ENCODE measurements around the gene LDLRAD4.

LDLRAD4 gene

DNA sequence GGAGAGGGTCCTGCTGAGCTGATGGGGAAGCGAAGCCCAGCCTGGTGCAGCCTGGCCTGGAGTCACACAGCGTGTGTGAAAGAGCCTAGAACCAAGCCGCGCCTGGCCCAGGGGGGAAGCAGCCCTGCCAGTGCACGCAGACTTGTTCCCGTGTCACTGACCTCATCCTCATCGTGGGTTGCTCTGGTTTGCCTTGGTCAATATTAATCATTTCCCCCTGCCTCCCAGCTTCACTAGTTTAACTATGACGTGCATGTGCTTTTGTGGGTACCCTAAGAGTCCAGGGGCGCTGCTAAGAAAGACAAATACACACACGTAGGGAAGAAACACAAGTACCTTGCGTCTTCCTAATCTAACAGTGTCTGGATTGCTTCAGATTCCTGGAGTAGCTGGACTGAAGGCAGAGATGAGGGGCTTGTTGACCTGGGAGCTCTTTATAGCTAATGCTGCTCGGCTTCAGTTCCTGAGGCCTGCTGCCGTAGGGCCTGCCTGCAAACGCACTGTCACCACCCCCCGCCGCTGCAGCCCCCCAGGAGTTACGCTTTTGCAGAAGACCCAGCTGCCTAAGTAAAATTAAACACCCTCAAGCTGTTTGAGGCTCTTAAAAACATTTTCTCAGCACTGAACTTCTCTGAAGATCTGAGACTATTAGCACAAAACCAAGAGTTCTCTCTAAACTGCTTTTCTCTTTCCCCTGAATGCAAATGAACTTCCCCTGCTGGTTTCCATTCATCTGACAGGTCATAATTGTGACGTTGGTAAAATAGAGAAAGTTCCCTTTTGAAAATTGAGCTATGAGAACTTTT lies 348.6 kb downstream of the LDLRAD4 start:
- peak; percentile 35 to 83 for DNase-seq

GRCh38 chr18:13568443-13569392 lies 350.2 kb downstream of the LDLRAD4 start:
- peak; percentile 20 to 66 for DNase-seq

GRCh38 chr18:13570216-13570615 lies 351.7 kb downstream of the LDLRAD4 start:
- DNase-seq = no peak

DNA sequence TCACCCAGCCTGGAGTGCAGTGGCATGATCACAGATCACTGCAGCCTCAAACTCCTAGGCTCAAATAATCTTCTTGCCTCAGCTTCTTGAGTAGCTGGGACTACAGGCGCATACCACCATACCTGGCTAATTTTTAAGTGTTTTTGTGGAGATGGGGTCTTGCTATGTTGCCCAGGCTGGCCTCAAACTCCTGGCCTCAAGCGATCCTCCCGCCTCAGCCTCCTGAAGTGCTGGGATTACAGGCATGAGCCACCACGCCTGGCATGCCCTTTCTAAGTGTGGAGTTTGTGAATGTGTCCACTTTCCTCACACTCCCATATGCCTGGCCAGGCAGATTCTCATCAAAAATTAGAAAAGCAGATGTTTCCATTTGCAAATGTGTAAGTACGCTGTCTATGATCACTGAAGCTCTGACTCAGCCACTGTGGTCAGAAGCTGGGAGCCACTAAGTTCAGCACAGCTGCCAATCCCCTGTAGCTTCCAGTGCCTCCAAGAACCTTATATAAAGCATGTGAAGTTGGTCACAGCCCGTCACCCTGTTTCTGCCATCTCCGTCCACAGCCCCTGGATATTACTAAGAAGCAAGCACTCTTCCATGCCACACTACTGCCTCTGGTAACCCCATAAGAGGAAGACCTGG lies 352.4 kb downstream of the LDLRAD4 start:
- no peak for DNase-seq

DNA sequence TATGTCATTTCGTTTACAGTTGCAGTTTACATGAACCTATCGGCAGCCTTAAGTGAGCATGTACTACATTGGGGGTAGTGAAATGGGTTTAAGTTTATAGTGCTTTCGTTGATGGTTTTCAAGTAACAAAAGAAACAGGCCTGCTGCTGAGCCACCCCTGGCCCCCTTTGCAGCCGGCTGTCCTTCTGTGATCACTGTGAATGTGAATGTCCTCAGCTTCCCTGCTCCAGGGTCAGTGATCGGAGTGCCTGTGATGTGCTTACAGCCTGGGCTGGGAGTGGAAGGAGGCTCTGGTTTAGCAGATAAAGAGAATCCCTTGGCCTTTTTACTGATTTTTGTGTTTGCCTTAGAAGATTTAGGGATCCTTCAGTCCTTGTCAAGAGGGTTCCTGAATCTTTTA lies 353.6 kb downstream of the LDLRAD4 start:
- no peak for DNase-seq

DNA sequence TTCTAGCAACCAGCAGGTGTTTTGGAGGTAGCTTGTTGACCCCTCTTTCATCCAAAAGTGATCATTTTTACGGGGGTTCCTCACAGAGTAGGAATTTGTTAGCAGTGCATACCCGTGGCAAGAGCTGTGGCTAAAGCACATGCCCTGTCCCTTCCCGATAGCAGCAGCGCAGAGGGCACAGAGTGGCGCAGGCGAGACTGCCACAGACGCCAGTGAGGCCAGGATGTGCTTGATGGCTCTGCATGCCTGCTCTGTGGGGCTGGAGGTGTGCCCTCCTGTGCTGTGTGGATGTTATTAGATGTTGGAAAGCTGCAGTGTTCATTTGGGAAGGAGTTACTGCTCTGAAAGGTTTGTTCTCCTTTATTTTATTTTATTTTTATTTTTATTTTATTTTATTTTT lies 354.2 kb downstream of the LDLRAD4 start:
- no peak for DNase-seq

GRCh38 chr18:13573750-13574149 lies 355.2 kb downstream of the LDLRAD4 start:
- no peak for DNase-seq

DNA sequence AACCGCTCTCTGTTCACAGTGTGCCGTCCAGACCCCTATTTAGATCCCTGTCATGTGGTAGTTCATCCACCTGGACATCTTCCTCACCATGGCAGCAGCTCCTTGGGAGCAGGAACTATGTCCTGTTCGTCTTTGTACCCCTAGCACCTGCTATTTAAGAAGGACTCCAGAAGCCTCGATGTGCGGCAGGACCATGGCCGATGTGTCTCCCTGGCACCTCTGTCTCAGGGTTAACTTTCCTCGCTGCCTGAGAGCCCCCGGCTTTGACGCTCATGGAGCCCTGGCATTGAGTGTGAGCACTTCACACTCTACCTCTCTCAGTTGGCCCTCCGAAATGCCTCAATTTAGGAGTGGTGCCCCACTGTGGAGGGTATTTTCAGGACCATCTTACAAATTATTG lies 355.8 kb downstream of the LDLRAD4 start:
- DNase-seq = no peak

GRCh38 chr18:13574761-13575160 lies 356.2 kb downstream of the LDLRAD4 start:
- DNase-seq = no peak

DNA sequence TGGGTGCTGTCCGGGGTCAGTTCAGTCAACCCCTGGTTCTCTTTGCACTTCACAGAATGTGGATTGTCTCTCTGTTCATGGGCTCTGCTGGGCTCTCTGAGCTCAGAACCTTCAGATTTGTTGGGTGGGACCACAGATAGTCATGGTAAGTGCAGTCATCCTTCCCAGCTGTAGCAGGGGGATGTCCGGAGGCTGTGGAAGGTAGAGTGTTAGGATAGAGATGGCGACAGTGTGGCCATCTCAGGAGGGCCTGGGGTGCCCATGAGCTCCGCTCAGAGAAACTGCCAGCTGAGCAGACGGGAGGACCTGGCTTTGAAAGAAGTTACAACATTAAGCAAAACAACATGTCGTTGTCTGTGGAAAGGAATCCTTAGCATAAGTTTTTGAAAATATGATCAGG lies 358.0 kb downstream of the LDLRAD4 start:
- DNase-seq = no peak

GRCh38 chr18:13577091-13577697 lies 358.6 kb downstream of the LDLRAD4 start:
- DNase-seq = peak; percentile 7 to 46

- no peak for DNase-seq
Observed at GRCh38 chr18:13577781-13578180, 359.2 kb downstream of the LDLRAD4 start.

DNA sequence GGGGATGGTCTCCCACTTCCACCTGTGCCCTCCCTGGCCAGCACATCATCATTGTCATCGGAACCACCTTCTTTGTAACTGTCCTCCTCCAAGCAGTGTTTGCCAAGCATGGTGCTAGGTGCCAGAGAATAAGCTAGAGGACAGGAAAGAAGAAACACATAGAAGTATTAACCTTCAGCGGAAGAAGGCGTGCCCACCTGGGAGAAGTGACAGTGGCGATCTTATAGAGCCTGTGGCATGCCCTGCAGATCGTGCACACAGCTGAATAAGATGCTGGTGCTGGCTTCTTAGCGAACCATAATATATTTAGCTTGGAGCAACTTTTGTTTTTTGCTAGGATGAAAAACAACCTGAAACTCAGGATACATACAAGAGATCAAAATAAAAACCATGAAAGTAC lies 359.8 kb downstream of the LDLRAD4 start:
- no peak for DNase-seq

- no peak for DNase-seq
Observed at GRCh38 chr18:13579874-13580273, 361.3 kb downstream of the LDLRAD4 start.

- no peak for DNase-seq
Observed at GRCh38 chr18:13580351-13580750, 361.8 kb downstream of the LDLRAD4 start.

GRCh38 chr18:13580991-13581390 lies 362.4 kb downstream of the LDLRAD4 start:
- no peak for DNase-seq

DNA sequence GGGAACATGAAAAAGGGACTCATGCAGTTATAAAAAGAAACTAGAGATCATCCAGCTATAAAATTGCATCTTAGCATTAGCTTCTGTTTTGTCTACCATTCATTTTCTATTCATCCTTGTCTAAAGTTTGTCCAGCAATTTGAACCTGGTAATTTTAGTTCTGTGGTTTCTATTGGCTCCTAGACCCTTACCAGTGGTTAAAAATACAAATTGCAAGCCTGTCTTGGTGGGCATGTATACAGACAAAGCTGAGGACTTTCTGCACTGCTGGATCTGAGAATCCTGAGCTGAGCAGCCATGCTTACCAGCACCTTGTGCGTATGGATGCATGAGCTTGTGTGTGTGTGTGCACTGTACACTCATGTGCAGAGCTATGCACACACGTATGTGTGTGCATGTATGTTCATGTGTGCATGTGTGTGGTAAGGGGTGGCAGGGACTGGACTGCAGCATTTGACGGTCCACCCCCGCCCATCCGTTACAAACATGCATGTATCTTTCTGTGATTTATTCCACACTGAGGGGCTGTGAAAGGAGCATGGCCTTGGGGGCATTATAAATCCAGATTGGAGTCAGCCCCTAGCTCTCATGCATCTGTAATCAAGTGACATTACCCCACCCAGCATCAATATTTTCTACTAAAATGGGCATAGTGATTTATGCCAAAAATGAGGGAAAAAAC lies 363.1 kb downstream of the LDLRAD4 start:
- no peak for DNase-seq

- no peak for DNase-seq
Observed at GRCh38 chr18:13582178-13582670, 363.7 kb downstream of the LDLRAD4 start.

DNA sequence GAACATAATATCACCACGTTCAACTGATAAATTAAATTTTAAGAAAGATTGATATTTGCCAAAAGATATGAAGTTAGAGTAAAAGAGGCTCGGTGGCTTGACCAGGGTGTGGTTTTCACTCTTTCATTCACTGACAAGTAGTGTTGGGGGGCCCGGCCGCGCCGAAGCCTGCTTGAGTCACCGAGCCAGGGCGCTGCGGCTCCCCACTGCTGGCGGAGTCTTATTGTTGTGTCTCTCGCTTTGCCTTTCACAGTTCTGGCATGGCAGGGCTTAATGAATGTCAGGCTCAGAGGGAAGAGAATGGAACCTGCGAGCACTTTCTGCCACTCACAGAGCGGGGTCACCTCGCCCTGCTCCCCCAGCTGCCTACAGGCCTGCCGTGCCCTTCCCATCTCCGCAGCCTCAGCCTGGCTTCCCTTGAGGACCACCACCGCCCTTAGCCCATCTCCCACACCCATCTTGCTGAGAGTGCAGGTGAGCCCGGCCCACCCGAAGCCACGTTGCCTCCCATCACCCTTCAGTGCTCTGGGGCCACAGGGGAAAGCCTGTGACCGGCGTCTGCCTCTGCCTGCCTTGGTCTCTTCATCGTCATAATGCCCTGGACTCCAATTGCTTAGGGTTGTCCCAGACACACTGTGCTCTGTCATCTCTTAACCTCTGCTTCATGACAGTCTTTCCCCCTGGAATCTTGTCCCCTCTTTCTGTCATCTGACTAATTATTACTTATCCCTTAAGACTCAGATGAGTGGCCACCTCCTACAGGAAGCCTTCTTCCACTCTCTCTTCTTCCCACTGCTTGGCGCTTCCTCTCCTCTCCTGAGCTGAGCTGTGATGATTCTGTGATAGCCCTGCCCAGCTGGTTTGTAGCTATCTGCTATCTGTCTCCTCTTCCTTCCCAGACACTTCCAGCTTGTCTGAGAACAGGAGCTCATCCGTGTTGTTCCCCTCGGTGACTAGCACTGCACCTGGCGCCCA lies 365.3 kb downstream of the LDLRAD4 start:
- no peak for DNase-seq

- no peak for DNase-seq
Observed at GRCh38 chr18:13584825-13585224, 366.3 kb downstream of the LDLRAD4 start.

Measured in CD4-positive, alpha-beta T cell treated with Interleukin-1 beta for 1 hour (primary cell).